ENCODE measurements around the gene ACER1.

GRCh38 chr19:6279620-6279930 is 53.8 kb downstream of the ACER1 start:
- TF ChIP-seq CTCF (conservative IDR thresholded peaks at IDR 0.05; ENCODE audit: low read depth in 2 of 2) (no peak), EZH2 (IDR thresholded peaks at IDR 0.05; ENCODE audit: low read depth, unreplicated experiment) (no peak), REST (IDR thresholded peaks at IDR 0.05; ENCODE audit: unreplicated experiment) (no peak), CREB1 (CRISPR knock-in tag; IDR thresholded peaks at IDR 0.05; ENCODE audit: low read depth) (no peak), EZH2phosphoT487 (IDR thresholded peaks at IDR 0.05; ENCODE audit: unreplicated experiment) (no peak), POLR2AphosphoS5 (IDR thresholded peaks at IDR 0.05; ENCODE audit: low read depth) (no peak), NANOG (IDR thresholded peaks at IDR 0.05; ENCODE audit: borderline replicate concordance) (no peak)
